C4-2B (cell line): ENCODE data around the gene CSDE1.

ENCODE experiments used
- H3K27ac ChIP-seq: fragments of 450-650 bp; 2 replicates; pipeline ENCODE4 v1.5.1; 2017
- CTCF ChIP-seq: fragments of 450-650 bp; conservative IDR thresholded peaks from 2 replicates; pipeline ENCODE4 v1.5.1; 2017; ENCODE audit warnings: mild to moderate bottlenecking
- ZFX ChIP-seq: fragments of 450-650 bp; IDR thresholded peaks from 2 replicates; pipeline ENCODE4 v1.6.1; 2017

Gene CSDE1

DNA sequence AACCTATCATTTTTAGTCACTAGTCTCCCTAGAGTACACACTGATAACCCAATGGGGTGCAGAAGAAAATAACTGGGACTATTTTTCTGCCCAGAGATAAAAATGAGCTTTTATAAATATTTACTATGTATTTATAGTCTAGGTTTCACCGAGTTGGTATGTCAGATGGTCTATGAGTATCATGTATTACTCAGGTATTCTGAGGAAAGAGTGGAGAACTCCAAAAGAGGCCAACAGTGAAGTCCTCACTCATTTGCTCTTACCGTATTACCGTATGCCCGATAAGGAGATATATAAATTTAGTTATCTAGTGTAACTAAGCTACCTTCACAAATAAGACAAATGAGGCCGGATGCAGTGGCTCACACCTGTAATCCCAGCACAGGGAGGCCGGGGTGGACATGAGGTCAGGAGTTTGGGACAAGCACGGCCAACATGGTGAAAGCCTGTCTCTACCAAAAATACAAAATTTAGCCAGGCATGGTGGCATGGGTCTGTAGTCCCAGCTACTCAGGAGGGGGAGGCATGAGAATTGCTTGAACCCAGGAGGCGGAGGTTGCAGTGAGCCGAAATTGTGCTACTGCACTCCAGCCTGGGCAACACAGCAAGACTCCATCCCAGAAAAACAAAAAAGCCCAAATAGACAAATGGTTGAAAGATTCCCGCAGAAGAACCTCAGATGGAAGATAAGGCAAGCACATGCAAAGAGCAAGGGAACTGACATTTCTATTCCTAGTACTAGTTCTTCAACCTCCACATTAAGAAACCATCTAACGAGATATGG is 15.6 kb downstream of the CSDE1 start:
- no peak overlapping the region for H3K27ac ChIP-seq
- TF ChIP-seq CTCF (no peak), ZFX (no peak)

GRCh38 chr1:114740331-114740730 is 17.5 kb downstream of the CSDE1 start:
- TF ChIP-seq CTCF (no peak), ZFX (no peak)
- H3K27ac ChIP-seq = no peak overlapping the region

GRCh38 chr1:114737314-114737849 is 20.4 kb downstream of the CSDE1 start:
- H3K27ac ChIP-seq = no peak overlapping the region

GRCh38 chr1:114735479-114735878 is 22.3 kb downstream of the CSDE1 start:
- H3K27ac ChIP-seq = no peak overlapping the region
- no peak for TF ChIP-seq ZFX
- TF ChIP-seq CTCF = no peak

More at GRCh38 chr1:114737314-114737849, 20.4 kb downstream of the CSDE1 start:
- TF ChIP-seq CTCF (no peak), ZFX (no peak)

GRCh38 chr1:114729782-114730181 is 28.0 kb downstream of the CSDE1 start:
- TF ChIP-seq CTCF (no peak), ZFX (no peak)
- no peak overlapping the region for H3K27ac ChIP-seq

GRCh38 chr1:114728553-114728952 is 29.2 kb downstream of the CSDE1 start:
- no peak overlapping the region for H3K27ac ChIP-seq

GRCh38 chr1:114725230-114725629 is 32.6 kb downstream of the CSDE1 start:
- TF ChIP-seq CTCF (no peak), ZFX (no peak)
- H3K27ac ChIP-seq = no peak overlapping the region

More at GRCh38 chr1:114728553-114728952, 29.2 kb downstream of the CSDE1 start:
- no peak for TF ChIP-seq ZFX

DNA sequence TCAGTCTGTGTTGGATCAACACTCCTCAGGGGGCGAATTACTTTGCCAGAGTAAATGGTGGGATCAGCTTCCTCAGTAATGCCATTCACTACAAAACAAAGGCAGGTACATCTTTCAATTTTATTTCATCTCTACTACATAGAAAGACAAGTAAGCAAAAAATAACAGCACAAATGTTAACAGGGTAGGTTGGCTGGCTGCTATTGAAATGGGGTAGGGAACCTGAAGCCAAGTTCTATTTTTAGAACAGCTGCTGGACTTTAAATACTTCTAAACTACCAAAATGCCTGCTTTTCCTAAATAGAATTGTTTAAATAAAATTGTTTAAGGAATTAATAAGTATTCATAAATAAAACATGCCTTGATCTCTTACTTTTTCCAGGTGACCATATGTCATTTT is 33.9 kb downstream of the CSDE1 start:
- TF ChIP-seq CTCF = no peak
- TF ChIP-seq ZFX = no peak

More for the DNA sequence above, 33.9 kb downstream of the CSDE1 start:
- no peak overlapping the region for H3K27ac ChIP-seq
